GM12892 (cell line): Measurements from ENCODE around the gene SERTAD4.

Experiments used
- POLR2A ChIP-seq: IDR thresholded peaks from 2 replicates; pipeline ENCODE4 v1.6.1; 2011; ENCODE audit warnings: low read depth, low read length, control low read depth
- POLR2AphosphoS5 ChIP-seq: IDR thresholded peaks from 2 replicates; pipeline ENCODE4 v1.6.1; 2011; ENCODE audit warnings: low read depth, low read length, control low read depth

GRCh38 chr1:210189426-210189825 lies 43.2 kb upstream of the SERTAD4 start:
- TF ChIP-seq POLR2A (no peak), POLR2AphosphoS5 (no peak)
